Ammon's horn (tissue), 1 donor: ENCODE results near the gene GALNT18.
"Not testable (repeated sequence)": the region's sequence is repeated elsewhere in the genome, so short reads cannot be mapped to it uniquely, and the experiment has no call there.

ENCODE experiments used
- DNase-seq: peaks from one replicate; pipeline ENCODE4 v3.0.0-alpha.2; 2016; ENCODE audit warnings: low spot score

Gene GALNT18

DNA sequence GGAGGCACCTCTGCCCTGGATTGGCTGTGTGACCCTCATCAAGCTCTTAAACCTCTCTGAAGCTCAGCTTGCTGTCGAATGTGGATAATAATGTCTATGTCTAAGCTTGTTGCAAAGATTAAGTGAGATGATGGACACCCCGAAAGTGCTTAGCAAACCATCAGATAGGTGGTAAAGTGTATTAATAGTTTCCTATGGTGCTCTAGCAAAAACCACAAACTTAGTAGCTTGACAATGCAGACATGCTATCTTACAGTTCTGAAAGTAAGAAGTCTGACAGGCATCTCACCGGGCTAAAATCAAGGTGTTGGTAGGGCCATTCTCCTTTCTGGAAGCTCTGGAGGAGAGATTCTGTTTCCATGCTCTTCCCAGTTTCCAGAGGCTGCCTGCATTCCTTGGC is 162.2 kb downstream of the GALNT18 start:
- no peak for DNase-seq

GRCh38 chr11:11458485-11458884 is 163.3 kb downstream of the GALNT18 start:
- DNase-seq, result no peak

GRCh38 chr11:11458001-11458400 is 163.8 kb downstream of the GALNT18 start:
- no peak for DNase-seq

DNA sequence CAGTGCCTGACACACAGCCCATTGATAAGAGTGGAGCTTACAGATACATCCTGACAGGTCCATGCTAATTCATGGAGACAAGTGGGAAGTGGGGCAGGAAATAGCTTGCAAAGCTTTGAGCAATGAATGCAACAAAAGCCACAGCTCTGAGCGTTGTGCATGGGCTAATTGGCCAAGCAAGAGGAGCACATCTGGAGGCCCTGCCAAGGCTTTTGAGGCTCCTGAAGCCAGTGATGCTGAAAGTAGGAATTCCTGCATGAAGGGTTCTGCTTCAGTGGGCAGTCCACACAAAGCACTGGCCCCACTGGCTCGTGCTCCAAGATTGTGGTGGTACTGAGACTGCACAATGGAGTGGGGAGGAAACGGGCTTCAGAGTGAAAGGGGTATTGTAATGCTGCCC is 164.9 kb downstream of the GALNT18 start:
- DNase-seq, result no peak

DNA sequence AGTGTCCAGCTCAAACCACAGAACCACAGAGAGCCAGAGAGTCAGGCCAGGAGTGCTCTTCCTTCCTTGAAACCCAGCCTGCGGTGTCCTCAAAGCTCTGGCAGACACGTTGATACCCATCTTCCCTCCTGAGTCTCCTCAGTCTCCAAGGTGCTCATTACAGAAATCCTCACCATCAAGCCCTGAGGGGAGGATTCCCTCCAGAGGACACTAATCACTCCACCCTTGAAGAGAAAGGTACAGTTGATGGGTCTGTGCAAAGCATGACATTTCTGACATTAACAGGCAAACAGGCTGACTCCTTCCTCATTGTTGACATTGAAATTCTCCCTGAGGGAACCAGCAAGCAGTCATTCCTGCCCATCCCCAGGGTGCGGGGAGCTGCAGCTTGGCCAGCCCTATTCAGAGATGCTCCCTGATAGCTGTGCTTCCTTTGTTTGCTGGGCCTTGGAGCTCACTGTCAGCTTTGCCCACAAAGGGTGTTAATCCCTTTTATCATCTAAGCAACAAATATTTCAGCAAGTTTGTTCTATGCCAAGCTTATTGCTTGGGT is 167.1 kb downstream of the GALNT18 start:
- DNase-seq, result no peak

DNA sequence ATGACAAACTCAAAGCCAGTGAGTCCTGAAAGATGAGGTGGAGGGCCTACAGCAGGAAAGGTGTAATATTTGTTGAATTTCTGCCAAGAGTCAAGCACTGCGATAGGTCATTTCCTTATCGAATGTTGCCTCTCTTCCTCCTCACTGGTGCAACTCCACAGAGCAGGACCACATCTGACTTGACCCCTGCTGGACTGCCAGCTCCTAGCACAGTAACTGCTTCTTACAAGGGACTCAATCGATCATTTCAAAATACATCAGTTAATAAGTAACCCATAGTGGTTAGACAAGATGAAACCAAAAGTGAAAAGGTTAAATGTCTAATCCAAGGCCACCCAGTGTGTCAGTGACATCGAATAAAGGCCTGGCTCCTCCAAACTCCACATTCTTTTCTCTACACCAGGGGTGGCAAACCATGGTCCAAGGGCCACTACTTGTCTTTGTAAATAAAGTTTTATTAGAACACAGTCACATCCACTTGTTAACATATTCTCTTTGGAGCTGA is 170.3 kb downstream of the GALNT18 start:
- DNase-seq, result no peak

DNA sequence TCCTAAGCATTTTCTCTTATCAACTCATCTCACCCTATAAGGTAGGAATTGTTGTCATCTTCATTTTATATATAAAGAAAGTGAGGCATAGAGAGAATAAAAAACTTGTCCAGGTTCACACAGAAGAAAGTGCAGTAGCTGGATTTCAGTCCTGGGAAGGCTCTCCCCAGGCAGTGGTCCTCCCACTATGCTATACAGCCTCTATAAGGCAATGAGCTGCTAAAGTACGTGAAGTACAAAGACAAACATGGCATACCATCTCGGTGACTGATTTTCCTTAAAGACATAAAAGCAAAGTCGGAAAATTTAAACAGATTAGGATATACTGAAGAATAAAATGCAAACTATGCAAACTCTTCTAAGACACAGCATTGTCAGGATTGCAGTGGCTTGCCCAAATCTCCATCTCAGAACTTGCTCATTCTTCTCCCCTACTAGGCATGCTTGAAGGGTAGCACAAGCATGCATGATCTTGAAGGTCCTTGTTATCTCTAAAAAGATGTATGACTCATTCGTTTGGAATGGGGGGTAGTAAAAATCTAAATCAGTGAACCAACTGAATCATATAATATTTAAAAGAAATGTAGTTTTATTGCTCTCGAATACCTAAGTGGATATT is 171.0 kb downstream of the GALNT18 start:
- no peak for DNase-seq

DNA sequence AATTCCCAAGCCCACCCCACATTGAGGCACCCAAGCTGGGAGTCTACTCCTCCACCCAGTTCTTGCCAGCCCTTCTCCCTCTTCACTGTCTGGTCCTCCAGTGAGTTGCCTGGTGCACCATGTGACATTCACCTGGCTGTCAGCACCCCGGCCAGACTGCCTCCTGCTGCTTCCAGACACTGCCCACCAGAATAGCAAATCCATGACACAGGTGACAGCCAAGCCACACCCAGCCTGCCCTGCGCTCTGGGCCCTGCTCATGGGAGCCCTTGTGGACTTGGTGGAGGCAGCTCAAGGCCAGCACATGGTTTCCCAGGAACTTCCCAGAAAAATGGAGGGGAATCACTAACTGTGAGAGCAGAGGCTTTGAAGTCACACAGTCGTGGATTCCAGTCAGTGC is 172.5 kb downstream of the GALNT18 start:
- no peak for DNase-seq

DNA sequence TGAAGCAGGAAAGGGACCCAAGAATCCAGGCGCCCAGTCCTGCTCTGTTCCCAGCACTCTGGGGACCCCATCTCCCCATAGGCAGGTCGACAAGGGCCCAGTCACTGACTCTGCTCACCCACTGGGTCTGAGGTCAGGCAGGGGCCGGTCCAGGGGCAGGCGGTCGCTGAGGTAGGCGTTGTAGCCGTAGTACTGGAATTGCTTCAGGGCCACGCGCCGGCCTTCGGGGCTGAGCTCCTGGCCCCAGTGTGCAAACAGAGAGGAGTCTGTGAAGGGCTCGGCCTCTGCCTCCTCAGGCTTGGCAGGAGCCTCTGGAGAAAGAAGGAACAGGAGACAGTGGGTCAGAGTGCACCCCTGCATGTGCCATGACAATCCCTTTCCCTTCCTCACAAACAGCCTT is 173.2 kb downstream of the GALNT18 start:
- DNase-seq, result no peak

DNA sequence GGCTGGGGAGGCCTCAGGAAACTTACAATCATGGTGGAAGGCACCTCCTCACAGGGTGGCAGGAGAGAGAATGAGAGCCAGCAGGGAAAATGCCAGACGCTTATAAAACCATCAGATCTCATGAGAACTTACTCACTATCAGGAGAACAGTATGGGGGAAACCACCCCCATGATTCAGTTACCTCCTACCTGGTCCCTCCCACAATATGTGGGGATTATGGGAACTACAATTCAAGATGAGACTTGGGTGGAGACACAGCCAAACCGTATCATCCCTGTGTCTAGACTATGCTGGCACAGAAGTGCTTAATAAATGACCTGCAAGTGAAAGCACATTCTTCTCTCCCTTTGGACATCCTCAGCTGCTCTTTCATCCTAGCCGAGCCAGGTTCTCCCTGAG is 174.2 kb downstream of the GALNT18 start:
- not testable (repeated sequence) for DNase-seq

- no peak for DNase-seq
Measured at GRCh38 chr11:11446967-11447366, 174.8 kb downstream of the GALNT18 start.

GRCh38 chr11:11446564-11446963 is 175.2 kb downstream of the GALNT18 start:
- no peak for DNase-seq

DNA sequence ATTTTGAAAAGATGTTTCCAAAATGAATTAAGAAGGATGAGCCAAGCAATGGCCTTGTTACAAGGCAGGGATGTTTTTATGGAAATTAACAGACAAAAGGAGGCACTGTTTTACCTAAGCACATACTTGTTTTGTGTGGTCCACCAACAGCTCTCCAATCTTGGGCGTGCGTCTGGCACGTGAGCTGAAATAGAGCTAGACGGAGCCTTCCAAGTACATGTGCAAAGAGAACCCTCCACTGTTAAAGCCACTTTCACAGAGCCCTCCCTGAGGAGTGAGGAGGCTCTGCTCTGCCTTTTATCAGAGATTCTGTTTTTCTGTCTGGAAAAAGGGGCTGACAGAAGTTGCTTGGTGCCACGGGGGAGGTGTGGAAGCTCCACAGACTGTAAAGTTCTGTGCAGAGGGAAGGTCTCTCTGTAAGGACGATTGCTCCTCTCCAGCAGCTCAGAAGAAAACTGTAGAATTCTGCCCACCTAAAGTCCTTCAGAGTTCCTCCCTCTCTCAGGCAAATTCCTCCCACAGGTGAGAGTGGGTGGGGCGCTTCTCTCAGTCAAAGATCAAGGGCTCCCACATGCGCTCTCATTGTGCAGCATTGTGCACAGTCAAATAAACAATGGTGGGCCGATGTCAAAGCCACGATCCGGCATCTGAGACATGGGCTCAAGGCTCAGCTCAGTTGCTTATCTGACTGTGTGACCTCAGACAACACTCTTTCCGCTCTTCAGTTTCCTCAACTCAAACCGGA is 176.2 kb downstream of the GALNT18 start:
- no peak for DNase-seq

GRCh38 chr11:11444804-11445131 is 177.0 kb downstream of the GALNT18 start:
- DNase-seq, result no peak

GRCh38 chr11:11444027-11444803 is 177.6 kb downstream of the GALNT18 start:
- no peak for DNase-seq

DNA sequence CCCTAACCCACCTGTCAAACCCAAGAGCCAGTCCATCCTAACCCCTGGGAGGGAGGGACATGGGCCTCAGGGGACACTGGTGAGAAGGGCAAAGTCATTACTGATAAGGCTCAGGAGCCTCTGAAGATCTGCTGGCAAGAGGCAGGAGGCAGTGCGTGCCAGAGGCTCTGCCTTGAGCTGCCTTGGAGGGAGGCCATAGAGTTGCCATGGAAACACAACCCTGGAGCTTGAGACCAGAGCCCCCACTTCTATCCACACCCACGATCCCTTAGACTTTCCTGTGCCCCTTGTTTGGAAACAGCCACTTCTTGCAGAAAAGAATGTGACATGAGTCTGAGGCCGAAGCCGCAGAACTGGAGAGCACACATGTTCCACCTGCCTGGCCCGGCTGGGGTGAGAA is 179.0 kb downstream of the GALNT18 start:
- DNase-seq, result no peak

GRCh38 chr11:11441516-11441915 is 180.3 kb downstream of the GALNT18 start:
- no peak for DNase-seq

- no peak for DNase-seq
Measured at GRCh38 chr11:11441091-11441490, 180.7 kb downstream of the GALNT18 start.

GRCh38 chr11:11440144-11440543 is 181.7 kb downstream of the GALNT18 start:
- DNase-seq, result no peak

DNA sequence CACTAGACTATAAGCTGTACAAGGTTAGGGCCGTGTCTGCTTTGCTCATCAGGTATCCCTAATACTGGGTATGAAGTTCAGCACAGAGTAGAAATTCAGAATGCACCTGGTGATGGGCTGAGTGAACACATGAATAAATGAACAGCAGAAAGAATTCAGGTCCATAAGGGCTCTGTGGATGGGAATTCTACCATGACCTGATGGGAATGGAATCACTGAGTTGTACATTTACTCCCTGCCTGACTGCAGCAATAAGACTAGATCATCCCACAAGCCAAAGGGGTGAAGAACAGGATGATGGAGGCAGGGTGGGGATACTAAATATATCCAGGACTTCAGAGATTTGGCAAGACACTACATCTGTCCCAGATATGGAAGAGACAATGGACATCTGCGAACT is 182.2 kb downstream of the GALNT18 start:
- no peak for DNase-seq

DNA sequence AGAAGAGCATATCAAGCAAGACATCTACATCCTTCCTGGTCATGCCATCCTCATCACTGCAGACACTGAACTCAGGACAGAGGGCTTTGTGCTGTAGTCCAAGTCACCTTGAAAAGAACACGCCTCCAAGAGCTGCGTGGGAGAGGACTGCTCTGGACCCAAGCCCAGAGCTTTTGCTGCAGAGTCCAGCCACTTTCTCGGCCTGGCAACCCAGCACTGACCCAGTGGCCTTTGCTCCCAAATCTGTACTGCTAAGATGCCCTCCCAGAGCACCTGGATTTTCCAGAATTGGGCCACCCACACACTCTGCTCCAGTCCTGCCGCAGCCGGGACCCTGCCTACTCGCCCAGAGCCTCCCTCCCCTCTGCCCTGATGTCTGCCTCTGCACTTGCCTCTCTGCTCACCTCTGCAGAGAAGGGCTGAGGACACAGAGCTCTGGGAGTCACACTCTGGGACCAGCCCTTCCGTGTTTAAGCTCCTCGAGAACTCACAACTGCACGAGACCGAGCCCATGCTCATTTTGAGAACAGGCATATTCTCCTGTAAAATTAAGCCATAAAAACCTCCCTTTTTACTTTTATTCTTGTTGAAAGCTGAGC is 185.0 kb downstream of the GALNT18 start:
- no peak for DNase-seq

DNA sequence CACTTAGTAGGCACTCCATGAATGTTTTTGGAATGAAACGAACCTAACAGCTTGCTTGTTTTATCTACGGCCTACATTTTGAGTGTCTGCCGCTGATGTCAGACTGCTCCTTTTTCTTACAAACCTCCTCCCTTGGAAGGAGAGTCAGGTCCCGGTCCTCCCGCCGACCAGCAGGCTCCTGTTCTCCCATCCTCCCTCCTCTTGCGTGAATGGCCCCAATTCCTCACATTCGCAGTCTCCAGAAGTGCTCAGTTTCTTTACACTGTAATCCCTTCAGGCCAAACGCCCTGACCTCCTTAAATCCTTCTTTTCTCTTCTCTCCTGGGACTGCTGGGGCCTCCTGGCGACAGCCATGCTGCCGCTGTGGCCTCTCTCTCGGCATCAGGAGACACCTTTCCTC is 186.2 kb downstream of the GALNT18 start:
- DNase-seq, result no peak
